OCI-LY3 (cell line): Measurements from ENCODE around the gene BEGAIN.

Experiments used
- H2AFZ ChIP-seq: fragments of 200-600, 300-600 bp; shearing (Covaris generic); 2 replicates; pipeline ENCODE4 v1.6.0; 2014; ENCODE audit warnings: antibody characterized with exemption, low read depth, low read length
- H3K27ac ChIP-seq: fragments of 200-600, 300-600 bp; sonication (generic); 2 replicates; pipeline ENCODE4 v1.5.1; 2014; ENCODE audit warnings: mild to moderate bottlenecking, low read length, moderate library complexity, mixed read lengths
- H3K27me3 ChIP-seq: fragments of 200-600, 300-600 bp; sonication (generic); 2 replicates; pipeline ENCODE4 v1.6.1; 2014; ENCODE audit warnings: low read depth, low read length, mixed read lengths
- H3K36me3 ChIP-seq: fragments of 200-600, 300-600 bp; sonication (generic); replicated peaks from 2 replicates; pipeline ENCODE3; 2014; ENCODE audit warnings: low read depth, low read length, mixed read lengths
- H3K4me1 ChIP-seq: fragments of 300-600, 200-600 bp; sonication (generic); 2 replicates; pipeline ENCODE4 v1.6.1; 2014; ENCODE audit warnings: low read length, mixed read lengths
- H3K4me2 ChIP-seq: fragments of 200-600, 300-600 bp; sonication (generic); 2 replicates; pipeline ENCODE4 v1.6.1; 2014; ENCODE audit warnings: low read length, mixed read lengths
- H3K4me3 ChIP-seq: fragments of 300-600, 200-600 bp; sonication (generic); 2 replicates; pipeline ENCODE4 v1.5.1; 2014; ENCODE audit warnings: antibody characterized with exemption, mild to moderate bottlenecking, low read length, moderate library complexity
- H3K79me2 ChIP-seq: fragments of 300-600, 200-600 bp; shearing (Covaris generic); 2 replicates; pipeline ENCODE4 v1.6.1; 2014; ENCODE audit warnings: mild to moderate bottlenecking, low read length, mixed read lengths
- H3K9ac ChIP-seq: fragments of 300-600, 200-600 bp; shearing (Covaris generic); 2 replicates; pipeline ENCODE4 v1.6.0; 2014; ENCODE audit warnings: mild to moderate bottlenecking, low read length, moderate library complexity
- H3K9me3 ChIP-seq: fragments of 200-600, 300-600 bp; shearing (Covaris generic); 2 replicates; pipeline ENCODE4 v1.6.1; 2014; ENCODE audit warnings: low read length, mixed read lengths; ENCODE audit not compliant: insufficient read depth
- H4K20me1 ChIP-seq: fragments of 200-600, 300-600 bp; sonication (generic); 2 replicates; pipeline ENCODE4 v1.6.1; 2016; ENCODE audit warnings: low read length, mixed read lengths; ENCODE audit not compliant: insufficient read depth
- CTCF ChIP-seq: fragments of 200-600, 300-600 bp; sonication (generic); IDR thresholded peaks from 2 replicates; pipeline ENCODE4 v1.5.1; 2014; ENCODE audit warnings: antibody characterized with exemption, low read length, low read depth
- EZH2phosphoT487 ChIP-seq: fragments of 200-600 bp; shearing (Covaris generic); IDR thresholded peaks from 2 replicates; pipeline ENCODE4 v1.6.1; 2018; ENCODE audit warnings: antibody characterized with exemption, mixed run types, low read depth

BEGAIN gene

GRCh38 chr14:100605706-100606686 lies 18.8 kb upstream of the BEGAIN start:
- H3K9ac ChIP-seq, result no peak overlapping the region
- H3K4me3 ChIP-seq, result no peak overlapping the region

GRCh38 chr14:100605230-100605629 lies 18.0 kb upstream of the BEGAIN start:
- no peaks in the 10 kb centered on the region for H4K20me1 ChIP-seq
- H3K36me3 ChIP-seq, result no peaks in the 10 kb centered on the region
- no peak overlapping the region for H3K4me3 ChIP-seq
- H3K79me2 ChIP-seq, result no peaks in the 10 kb centered on the region
- H3K4me1 ChIP-seq, result no peaks in the 10 kb centered on the region
- H3K9me3 ChIP-seq, result peaks cover 4% of the 10 kb centered on the region; the same call in 1 of the 2 replicates
- no peak overlapping the region for H3K27ac ChIP-seq
- no peak overlapping the region for H3K9ac ChIP-seq
- H3K4me2 ChIP-seq, result no peak overlapping the region
- H3K27me3 ChIP-seq, result peaks cover 4% of the 10 kb centered on the region; the same call in 1 of the 2 replicates
- no peak for TF ChIP-seq EZH2phosphoT487
- no peak for TF ChIP-seq CTCF
- H2AFZ ChIP-seq, result no peak overlapping the region

More at GRCh38 chr14:100605706-100606686, 18.8 kb upstream of the BEGAIN start:
- H3K9me3 ChIP-seq, result peaks cover 2% of the 10 kb centered on the region; the same call in 1 of the 2 replicates
- H3K27ac ChIP-seq, result no peak overlapping the region
- H2AFZ ChIP-seq, result no peak overlapping the region
- peaks cover 2% of the 10 kb centered on the region; the same call in 1 of the 2 replicates for H3K4me1 ChIP-seq
- H3K36me3 ChIP-seq, result no peaks in the 10 kb centered on the region
- peaks cover 4% of the 10 kb centered on the region; the same call in 1 of the 2 replicates for H3K27me3 ChIP-seq
- TF ChIP-seq CTCF (no peak), EZH2phosphoT487 (no peak)
- no peaks in the 10 kb centered on the region for H3K79me2 ChIP-seq
- H4K20me1 ChIP-seq, result no peaks in the 10 kb centered on the region
- H3K4me2 ChIP-seq, result no peak overlapping the region

GRCh38 chr14:100604709-100605108 lies 17.5 kb upstream of the BEGAIN start:
- Histone ChIP-seq H3K4me2 (no peak overlapping the region), H3K4me3 (no peak overlapping the region), H3K79me2 (no peaks in the 10 kb centered on the region), H4K20me1 (no peaks in the 10 kb centered on the region), H3K9ac (no peak overlapping the region), H3K27me3 (peaks cover 5% of the 10 kb centered on the region; the same call in 1 of the 2 replicates), H3K27ac (no peak overlapping the region), H2AFZ (no peak overlapping the region), H3K36me3 (no peaks in the 10 kb centered on the region), H3K9me3 (peaks cover 4% of the 10 kb centered on the region; the same call in 1 of the 2 replicates), H3K4me1 (no peaks in the 10 kb centered on the region)
- TF ChIP-seq EZH2phosphoT487 (no peak), CTCF (no peak)

- Histone ChIP-seq H3K4me3 (no peak overlapping the region), H3K9ac (no peak overlapping the region), H4K20me1 (no peaks in the 10 kb centered on the region), H3K4me2 (no peak overlapping the region), H2AFZ (no peak overlapping the region), H3K9me3 (peaks cover 4% of the 10 kb centered on the region; the same call in 1 of the 2 replicates), H3K27me3 (peaks cover 11% of the 10 kb centered on the region), H3K4me1 (no peaks in the 10 kb centered on the region), H3K27ac (no peak overlapping the region), H3K36me3 (no peaks in the 10 kb centered on the region), H3K79me2 (no peaks in the 10 kb centered on the region)
- TF ChIP-seq EZH2phosphoT487, result no peak
- no peak for TF ChIP-seq CTCF
These were observed 16.9 kb upstream of the BEGAIN start for GRCh38 chr14:100604121-100604501.
